Sigmoid colon (tissue), 4 donors: Measurements from ENCODE around the gene UFC1.

Experiments used
- POLR2A ChIP-seq, 2 donors: fragments of 450-650 bp; IDR thresholded peaks; one replicate each; pipeline ENCODE4 v1.6.1; 2016; ENCODE audit warnings: antibody characterized with exemption in 2 of 2, mild to moderate bottlenecking in 2 of 2, moderate library complexity in 2 of 2
- POLR2AphosphoS5 ChIP-seq, 4 donors: sonication (generic); formaldehyde crosslinking; IDR thresholded peaks; one replicate each; pipeline ENCODE4 v1.6.1; 2017; ENCODE audit warnings: antibody characterized with exemption in 4 of 4
- TF ChIP-seq, protein P1 (sequence below), 4 experiments: fragments of 450-650 bp in 3 of 4; fragments of 200-600 bp in 1 of 4; IDR thresholded peaks; one replicate each; pipeline ENCODE4 v1.5.1; 2016 to 2019; ENCODE audit warnings: antibody characterized with exemption in 4 of 4, mild to moderate bottlenecking in 3 of 4, moderate library complexity in 2 of 4

DNA sequence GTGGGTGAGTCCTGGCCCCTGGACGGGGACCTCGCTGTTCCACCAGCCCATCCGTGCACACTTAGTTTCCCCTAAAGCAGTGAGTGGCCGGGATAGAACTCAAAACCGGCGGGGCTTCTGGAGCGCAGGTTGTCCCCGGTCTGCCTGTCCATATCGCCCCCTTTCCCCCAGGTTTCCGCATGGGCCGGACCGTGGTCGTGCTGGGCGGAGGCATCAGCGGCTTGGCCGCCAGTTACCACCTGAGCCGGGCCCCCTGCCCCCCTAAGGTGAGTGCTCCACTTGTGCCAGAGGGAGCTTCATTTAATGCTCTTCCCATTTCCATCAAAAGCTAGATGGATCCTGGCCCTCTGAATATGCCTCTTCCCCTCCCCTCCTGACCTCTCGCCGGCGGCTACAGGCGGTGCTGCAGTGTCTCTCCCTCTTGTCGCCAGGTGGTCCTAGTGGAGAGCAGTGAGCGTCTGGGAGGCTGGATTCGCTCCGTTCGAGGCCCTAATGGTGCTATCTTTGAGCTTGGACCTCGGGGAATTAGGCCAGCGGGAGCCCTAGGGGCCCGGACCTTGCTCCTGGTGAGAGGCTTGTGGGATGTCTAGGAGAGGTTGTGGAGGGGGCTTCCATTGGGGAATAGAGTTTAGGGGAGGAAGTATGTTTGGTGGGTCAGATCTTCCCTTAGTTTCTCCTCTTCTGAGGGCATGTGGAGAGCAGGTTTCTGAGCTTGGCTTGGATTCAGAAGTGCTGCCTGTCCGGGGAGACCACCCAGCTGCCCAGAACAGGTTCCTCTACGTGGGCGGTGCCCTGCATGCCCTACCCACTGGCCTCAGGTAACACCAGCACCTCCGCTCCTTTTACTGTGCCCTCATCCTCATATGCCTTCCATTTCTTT is 13.1 kb downstream of the UFC1 start:
- TF ChIP-seq, protein P1, sequence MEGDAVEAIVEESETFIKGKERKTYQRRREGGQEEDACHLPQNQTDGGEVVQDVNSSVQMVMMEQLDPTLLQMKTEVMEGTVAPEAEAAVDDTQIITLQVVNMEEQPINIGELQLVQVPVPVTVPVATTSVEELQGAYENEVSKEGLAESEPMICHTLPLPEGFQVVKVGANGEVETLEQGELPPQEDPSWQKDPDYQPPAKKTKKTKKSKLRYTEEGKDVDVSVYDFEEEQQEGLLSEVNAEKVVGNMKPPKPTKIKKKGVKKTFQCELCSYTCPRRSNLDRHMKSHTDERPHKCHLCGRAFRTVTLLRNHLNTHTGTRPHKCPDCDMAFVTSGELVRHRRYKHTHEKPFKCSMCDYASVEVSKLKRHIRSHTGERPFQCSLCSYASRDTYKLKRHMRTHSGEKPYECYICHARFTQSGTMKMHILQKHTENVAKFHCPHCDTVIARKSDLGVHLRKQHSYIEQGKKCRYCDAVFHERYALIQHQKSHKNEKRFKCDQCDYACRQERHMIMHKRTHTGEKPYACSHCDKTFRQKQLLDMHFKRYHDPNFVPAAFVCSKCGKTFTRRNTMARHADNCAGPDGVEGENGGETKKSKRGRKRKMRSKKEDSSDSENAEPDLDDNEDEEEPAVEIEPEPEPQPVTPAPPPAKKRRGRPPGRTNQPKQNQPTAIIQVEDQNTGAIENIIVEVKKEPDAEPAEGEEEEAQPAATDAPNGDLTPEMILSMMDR (IDR thresholded peaks at IDR 0.05) = no peak
- TF ChIP-seq POLR2A (IDR thresholded peaks at IDR 0.05) (no peak), POLR2AphosphoS5 (IDR thresholded peaks at IDR 0.05) (no peak)
